ENCODE data around the gene BEST4.
A peak's percentile ranks its signal among the peaks of the same experiment; 100 is the strongest.

Gene BEST4

GRCh38 chr1:44822981-44823451, 35.0 kb upstream of the BEST4 start:
- TF ChIP-seq CTCF (IDR thresholded peaks at IDR 0.05; ENCODE audit: extremely low read depth, insufficient read depth, missing control alignments), result no peak
- in situ Hi-C loops (cut with MboI; ENCODE audit: low pct_unique_long_range_greater_than_20kb, low sequenced_read_pairs, unreplicated experiment), result no loop called here
- DNase-seq (ENCODE audit: low spot score), result no peak

GRCh38 chr1:44822131-44822701, 34.2 kb upstream of the BEST4 start:
- DNase-seq (ENCODE audit: low spot score), result no peak
- in situ Hi-C loops (cut with MboI; ENCODE audit: low pct_unique_long_range_greater_than_20kb, low sequenced_read_pairs, unreplicated experiment), result no loop called here
- TF ChIP-seq CTCF (IDR thresholded peaks at IDR 0.05; ENCODE audit: extremely low read depth, insufficient read depth, missing control alignments), result no peak

- no peak for TF ChIP-seq CTCF (IDR thresholded peaks at IDR 0.05; ENCODE audit: extremely low read depth, insufficient read depth, missing control alignments)
- in situ Hi-C loops (cut with MboI; ENCODE audit: low pct_unique_long_range_greater_than_20kb, low sequenced_read_pairs, unreplicated experiment), result no loop called here
- DNase-seq (ENCODE audit: low spot score), result no peak
These were observed 33.3 kb upstream of the BEST4 start for GRCh38 chr1:44821240-44821715.

GRCh38 chr1:44820328-44821239, 32.6 kb upstream of the BEST4 start:
- no peak for TF ChIP-seq CTCF (IDR thresholded peaks at IDR 0.05; ENCODE audit: extremely low read depth, insufficient read depth, missing control alignments)
- DNase-seq (ENCODE audit: low spot score), result no peak
- in situ Hi-C loops (cut with MboI; ENCODE audit: low pct_unique_long_range_greater_than_20kb, low sequenced_read_pairs, unreplicated experiment), result no loop called here

GRCh38 chr1:44819608-44820327, 31.8 kb upstream of the BEST4 start:
- in situ Hi-C loops (cut with MboI; ENCODE audit: low pct_unique_long_range_greater_than_20kb, low sequenced_read_pairs, unreplicated experiment), result no loop called here
- TF ChIP-seq CTCF (IDR thresholded peaks at IDR 0.05; ENCODE audit: extremely low read depth, insufficient read depth, missing control alignments), result no peak
- peak; percentile 91 for DNase-seq (ENCODE audit: low spot score)

GRCh38 chr1:44819196-44819607, 31.2 kb upstream of the BEST4 start:
- TF ChIP-seq CTCF (IDR thresholded peaks at IDR 0.05; ENCODE audit: extremely low read depth, insufficient read depth, missing control alignments), result no peak
- in situ Hi-C loops (cut with MboI; ENCODE audit: low pct_unique_long_range_greater_than_20kb, low sequenced_read_pairs, unreplicated experiment), result no loop called here
- DNase-seq (ENCODE audit: low spot score), result peak; percentile 57
